Activated CD4-positive, alpha-beta T cell treated with anti-CD3 and anti-CD28 coated beads, Interleukin-2, amount 10 ng/mL, durations not matched to agents 7 days and 5 days (primary cell): ENCODE data around the gene PTBP2. TPM values are rescaled to one million over a fixed set of nuclear protein-coding genes. Genes with fewer than 3 reads are reported as not detected.
"Not testable (repeated sequence)": the region's sequence is repeated elsewhere in the genome, so short reads cannot be mapped to it uniquely, and the experiment has no call there.

ENCODE experiments used
- CTCF ChIA-PET: fragments of 350-600 bp; sonication (Branson Sonifier 250); formaldehyde crosslinking; loops from one replicate; lab custom pipeline; 2021; ENCODE audit warnings: antibody characterized with exemption; lab: Charles Lee
- POLR2A ChIA-PET: fragments of 350-600 bp; sonication (Branson Sonifier 250); formaldehyde crosslinking; loops from one replicate; lab custom pipeline; 2021; ENCODE audit warnings: antibody characterized with exemption; lab: Charles Lee
- DNase-seq: peaks from one replicate; pipeline ENCODE4 v3.0.0-alpha.2; 2020
- H3K27ac Mint-ChIP-seq: one replicate; pipeline ENCODE4 v1.8.0; 2021; ENCODE audit warnings: mild to moderate bottlenecking, moderate library complexity, mixed read lengths
- H3K27me3 Mint-ChIP-seq: one replicate; pipeline ENCODE4 v1.8.0; 2021; ENCODE audit warnings: mixed read lengths
- H3K36me3 Mint-ChIP-seq: one replicate; pipeline ENCODE4 v1.8.0; 2021; ENCODE audit warnings: low read depth, mixed read lengths
- H3K4me1 Mint-ChIP-seq: one replicate; pipeline ENCODE4 v1.8.0; 2021; ENCODE audit warnings: mixed read lengths
- H3K4me3 Mint-ChIP-seq: one replicate; pipeline ENCODE4 v1.8.0; 2021; ENCODE audit warnings: mild to moderate bottlenecking, moderate library complexity, mixed read lengths
- H3K9me3 Mint-ChIP-seq: one replicate; pipeline ENCODE4 v1.8.0; 2021; ENCODE audit warnings: mixed read lengths
- total RNA-seq, 2 experiments: library from RNA; stranded (reverse); gene quantifications; one replicate each; pipeline ENCODE4 v1.2.3, GENCODE V29; 2021

PTBP2 gene
- total RNA-seq, 2 experiments from 2014 or later = 14.6 to 17.0 TPM

DNA sequence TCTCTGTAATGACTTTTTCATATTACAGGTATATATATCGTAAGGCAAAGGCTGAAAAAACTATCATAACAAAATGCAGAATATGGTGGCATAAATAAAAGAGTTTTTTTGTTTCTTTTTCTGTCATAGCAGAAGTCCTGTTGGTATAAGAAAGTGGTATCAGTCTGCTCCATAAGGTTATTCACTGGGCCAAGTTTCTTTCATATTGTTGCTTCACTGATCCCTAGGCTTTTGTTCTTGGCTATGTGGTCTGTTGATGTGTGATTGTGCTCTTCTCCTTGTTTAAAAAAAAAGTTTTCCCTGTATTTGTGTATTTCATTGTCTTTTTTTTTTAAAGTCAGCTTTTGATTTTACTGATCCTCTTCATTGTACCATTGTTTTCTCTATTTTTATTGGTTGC is 26.0 kb downstream of the PTBP2 start:
- peaks cover 34% of the 10 kb centered on the region for H3K36me3 Mint-ChIP-seq
- POLR2A ChIA-PET = no interaction called here
- no peak overlapping the region for H3K4me3 Mint-ChIP-seq
- H3K27me3 Mint-ChIP-seq = no peaks in the 10 kb centered on the region
- CTCF ChIA-PET = no interaction called here
- H3K4me1 Mint-ChIP-seq = peaks cover 11% of the 10 kb centered on the region
- H3K27ac Mint-ChIP-seq = no peak overlapping the region
- no peaks in the 10 kb centered on the region for H3K9me3 Mint-ChIP-seq
- DNase-seq = no peak

GRCh38 chr1:96748078-96748477 is 26.5 kb downstream of the PTBP2 start:
- no peak overlapping the region for H3K27ac Mint-ChIP-seq
- DNase-seq = no peak
- no peak overlapping the region for H3K4me3 Mint-ChIP-seq
- H3K9me3 Mint-ChIP-seq = no peaks in the 10 kb centered on the region
- no peaks in the 10 kb centered on the region for H3K27me3 Mint-ChIP-seq
- peaks cover 38% of the 10 kb centered on the region for H3K36me3 Mint-ChIP-seq
- ChIA-PET POLR2A (no interaction called here), CTCF (no interaction called here)
- H3K4me1 Mint-ChIP-seq = peaks cover 11% of the 10 kb centered on the region

DNA sequence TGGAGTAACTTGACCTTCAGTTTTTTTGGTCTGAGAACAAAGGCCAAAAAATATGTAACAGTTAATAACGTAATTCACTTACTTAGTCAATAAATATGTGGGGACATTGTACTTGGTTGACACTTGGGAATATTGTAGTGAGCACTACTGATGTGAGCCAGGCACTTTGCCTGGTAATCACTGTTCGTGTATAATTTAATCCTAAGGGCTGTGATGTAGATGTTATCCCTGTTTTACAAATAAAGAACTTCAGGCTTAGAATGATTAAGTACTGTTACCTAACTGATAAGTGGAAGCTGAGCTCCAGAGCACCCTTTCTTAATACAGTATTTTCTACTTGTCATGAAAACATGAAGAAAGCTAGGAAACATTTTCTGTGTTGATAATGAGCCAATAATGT is 28.0 kb downstream of the PTBP2 start:
- DNase-seq = no peak
- Mint-ChIP-seq H3K4me3 (no peak overlapping the region), H3K27me3 (no peaks in the 10 kb centered on the region), H3K4me1 (peaks cover 11% of the 10 kb centered on the region), H3K36me3 (peaks cover 48% of the 10 kb centered on the region), H3K27ac (no peak overlapping the region), H3K9me3 (peaks cover 3% of the 10 kb centered on the region)
- CTCF ChIA-PET = no interaction called here
- POLR2A ChIA-PET = no interaction called here

DNA sequence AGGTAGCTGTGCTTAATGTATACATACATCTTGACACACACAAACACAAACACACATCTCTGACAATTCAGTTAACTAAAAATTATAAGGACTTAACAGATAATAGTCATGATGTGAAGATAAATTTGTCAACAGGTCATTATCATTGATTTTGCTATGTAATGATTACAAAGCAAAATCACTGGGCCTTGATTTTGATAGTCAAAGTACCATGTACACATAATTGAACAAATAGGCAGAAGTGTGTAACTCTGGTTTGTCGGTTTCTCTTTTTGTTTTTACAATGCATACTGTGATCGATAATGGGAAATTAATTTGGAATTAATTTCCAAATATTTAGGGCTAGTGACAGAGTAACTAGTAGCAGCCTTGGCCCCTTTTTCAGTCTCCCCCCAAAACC is 30.8 kb downstream of the PTBP2 start:
- H3K36me3 Mint-ChIP-seq = peaks cover 61% of the 10 kb centered on the region
- H3K4me3 Mint-ChIP-seq = no peak overlapping the region
- DNase-seq = no peak
- H3K27ac Mint-ChIP-seq = no peak overlapping the region
- POLR2A ChIA-PET = no interaction called here
- H3K9me3 Mint-ChIP-seq = peaks cover 3% of the 10 kb centered on the region
- CTCF ChIA-PET = no interaction called here
- H3K27me3 Mint-ChIP-seq = no peaks in the 10 kb centered on the region
- H3K4me1 Mint-ChIP-seq = peaks cover 5% of the 10 kb centered on the region

GRCh38 chr1:96756789-96757188 is 35.2 kb downstream of the PTBP2 start:
- no peak for DNase-seq
- H3K4me3 Mint-ChIP-seq = no peak overlapping the region
- H3K27ac Mint-ChIP-seq = no peak overlapping the region
- CTCF ChIA-PET = no interaction called here
- H3K4me1 Mint-ChIP-seq = no peaks in the 10 kb centered on the region
- POLR2A ChIA-PET = no interaction called here
- peaks cover 18% of the 10 kb centered on the region for H3K9me3 Mint-ChIP-seq
- H3K36me3 Mint-ChIP-seq = peaks cover 74% of the 10 kb centered on the region
- H3K27me3 Mint-ChIP-seq = no peaks in the 10 kb centered on the region

- H3K4me1 Mint-ChIP-seq, CTCF ChIA-PET, DNase-seq, H3K4me3 Mint-ChIP-seq, H3K27me3 Mint-ChIP-seq, POLR2A ChIA-PET, H3K27ac Mint-ChIP-seq: not testable (repeated sequence)
- Mint-ChIP-seq H3K36me3 (peaks cover 29% of the 10 kb centered on the region), H3K9me3 (peaks cover 15% of the 10 kb centered on the region)
These were observed 41.0 kb downstream of the PTBP2 start for GRCh38 chr1:96762586-96762985.

DNA sequence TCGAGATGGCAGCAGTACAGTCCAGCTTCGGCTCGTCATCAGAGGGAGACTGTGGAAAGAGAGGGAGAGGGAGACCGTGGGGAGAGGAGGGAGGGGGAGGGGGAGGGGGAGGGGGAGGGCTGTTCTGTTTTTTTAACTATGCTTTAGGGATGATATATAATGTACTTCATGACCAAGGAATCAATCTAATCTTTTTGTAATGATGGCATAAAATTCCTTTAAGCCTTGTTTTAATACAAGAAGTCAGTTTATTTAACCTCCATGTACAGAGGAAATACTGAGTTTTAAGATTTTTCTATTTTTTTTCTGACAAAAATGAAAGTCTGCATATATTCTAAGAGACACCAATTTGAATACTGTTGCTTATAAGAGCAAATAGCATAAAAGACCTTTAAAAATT is 41.9 kb downstream of the PTBP2 start:
- no peak overlapping the region for H3K4me3 Mint-ChIP-seq
- peaks cover 26% of the 10 kb centered on the region for H3K36me3 Mint-ChIP-seq
- H3K4me1 Mint-ChIP-seq = no peaks in the 10 kb centered on the region
- no peak overlapping the region for H3K27ac Mint-ChIP-seq
- no peak for DNase-seq
- peaks cover 15% of the 10 kb centered on the region for H3K9me3 Mint-ChIP-seq
- ChIA-PET CTCF (no interaction called here), POLR2A (no interaction called here)
- H3K27me3 Mint-ChIP-seq = no peaks in the 10 kb centered on the region

DNA sequence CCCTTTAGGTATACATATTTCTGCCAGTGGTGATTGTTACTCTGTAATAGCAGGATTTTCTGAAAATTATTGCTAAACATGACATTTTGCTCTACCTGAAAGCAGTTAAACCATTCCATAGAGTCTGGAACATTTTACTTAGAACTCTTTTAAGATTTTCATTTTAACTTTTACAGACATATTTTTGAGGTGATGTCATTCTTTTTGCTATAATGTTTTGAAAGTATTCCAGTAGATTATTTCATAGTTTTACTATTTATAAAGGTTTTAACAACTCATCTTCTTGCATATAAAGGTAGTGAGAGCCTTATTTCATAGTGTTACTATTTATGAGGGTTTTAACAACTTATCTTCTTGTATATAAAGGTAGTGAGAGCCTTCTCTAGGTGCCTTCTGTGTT is 42.9 kb downstream of the PTBP2 start:
- Mint-ChIP-seq H3K27me3 (no peaks in the 10 kb centered on the region), H3K36me3 (peaks cover 20% of the 10 kb centered on the region), H3K9me3 (peaks cover 15% of the 10 kb centered on the region), H3K4me3 (no peak overlapping the region), H3K4me1 (no peaks in the 10 kb centered on the region), H3K27ac (no peak overlapping the region)
- no peak for DNase-seq
- ChIA-PET POLR2A (no interaction called here), CTCF (no interaction called here)

- DNase-seq = no peak
- H3K4me1 Mint-ChIP-seq = no peaks in the 10 kb centered on the region
- no peaks in the 10 kb centered on the region for H3K9me3 Mint-ChIP-seq
- no peaks in the 10 kb centered on the region for H3K27me3 Mint-ChIP-seq
- ChIA-PET POLR2A (no interaction called here), CTCF (no interaction called here)
- no peak overlapping the region for H3K27ac Mint-ChIP-seq
- peaks cover 25% of the 10 kb centered on the region for H3K36me3 Mint-ChIP-seq
- H3K4me3 Mint-ChIP-seq = no peak overlapping the region
These were observed 50.3 kb downstream of the PTBP2 start for GRCh38 chr1:96771847-96772246.

DNA sequence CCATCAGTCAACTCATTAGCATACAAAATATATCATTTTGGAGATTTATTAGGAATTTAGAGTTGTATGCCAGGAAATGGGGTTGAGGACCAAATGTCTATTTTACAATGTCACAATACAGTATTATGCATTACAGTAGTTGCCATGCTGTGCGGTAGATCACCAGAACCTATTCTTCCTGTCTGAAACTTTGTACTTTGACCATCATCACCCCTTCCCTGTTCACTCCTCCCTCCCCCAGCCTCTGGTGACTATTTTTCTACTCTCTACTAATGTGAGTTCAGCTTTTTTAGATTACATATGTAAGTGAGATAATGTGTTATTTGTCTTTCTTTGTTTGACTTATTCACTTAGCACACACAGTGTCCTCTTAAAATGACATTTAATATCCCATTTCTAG is 50.8 kb downstream of the PTBP2 start:
- CTCF ChIA-PET = no interaction called here
- H3K27me3 Mint-ChIP-seq = no peaks in the 10 kb centered on the region
- DNase-seq = no peak
- peaks cover 25% of the 10 kb centered on the region for H3K36me3 Mint-ChIP-seq
- H3K4me3 Mint-ChIP-seq = no peak overlapping the region
- no peaks in the 10 kb centered on the region for H3K9me3 Mint-ChIP-seq
- POLR2A ChIA-PET = no interaction called here
- H3K27ac Mint-ChIP-seq = no peak overlapping the region
- no peaks in the 10 kb centered on the region for H3K4me1 Mint-ChIP-seq

DNA sequence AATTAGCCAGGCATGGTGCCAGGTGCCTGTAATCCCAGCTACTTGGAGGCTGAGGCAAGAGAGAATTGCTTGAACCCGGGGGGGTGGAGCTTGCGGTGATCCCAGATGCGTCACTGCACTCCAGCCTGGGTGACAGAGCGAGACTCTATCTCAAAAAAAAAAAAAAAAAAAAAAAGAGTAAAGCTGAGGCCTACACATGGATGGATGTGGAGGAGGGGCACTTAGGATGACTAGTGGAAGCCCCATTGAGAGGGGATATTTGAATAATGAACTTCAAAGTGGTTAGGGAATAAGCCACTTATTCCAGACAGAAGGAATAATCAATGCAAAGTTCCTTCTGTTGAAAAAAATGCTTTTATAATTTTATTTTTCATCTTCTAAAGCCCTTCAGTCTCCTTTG is 51.4 kb downstream of the PTBP2 start:
- Mint-ChIP-seq H3K4me1 (no peaks in the 10 kb centered on the region), H3K27ac (no peak overlapping the region), H3K27me3 (no peaks in the 10 kb centered on the region), H3K9me3 (no peaks in the 10 kb centered on the region), H3K36me3 (peaks cover 25% of the 10 kb centered on the region), H3K4me3 (no peak overlapping the region)
- no peak for DNase-seq
- POLR2A ChIA-PET = no interaction called here
- CTCF ChIA-PET = no interaction called here

GRCh38 chr1:96782206-96782605 is 60.6 kb downstream of the PTBP2 start:
- Mint-ChIP-seq H3K4me1 (no peaks in the 10 kb centered on the region), H3K27me3 (no peaks in the 10 kb centered on the region), H3K36me3 (peaks cover 25% of the 10 kb centered on the region), H3K9me3 (no peaks in the 10 kb centered on the region), H3K4me3 (no peak overlapping the region), H3K27ac (no peak overlapping the region)
- DNase-seq = no peak
- POLR2A ChIA-PET = no interaction called here
- CTCF ChIA-PET = no interaction called here

GRCh38 chr1:96782856-96783255 is 61.3 kb downstream of the PTBP2 start:
- POLR2A ChIA-PET = no interaction called here
- Mint-ChIP-seq H3K36me3 (peaks cover 27% of the 10 kb centered on the region), H3K27me3 (no peaks in the 10 kb centered on the region), H3K9me3 (no peaks in the 10 kb centered on the region), H3K4me1 (no peaks in the 10 kb centered on the region), H3K4me3 (no peak overlapping the region), H3K27ac (no peak overlapping the region)
- CTCF ChIA-PET = no interaction called here
- no peak for DNase-seq

DNA sequence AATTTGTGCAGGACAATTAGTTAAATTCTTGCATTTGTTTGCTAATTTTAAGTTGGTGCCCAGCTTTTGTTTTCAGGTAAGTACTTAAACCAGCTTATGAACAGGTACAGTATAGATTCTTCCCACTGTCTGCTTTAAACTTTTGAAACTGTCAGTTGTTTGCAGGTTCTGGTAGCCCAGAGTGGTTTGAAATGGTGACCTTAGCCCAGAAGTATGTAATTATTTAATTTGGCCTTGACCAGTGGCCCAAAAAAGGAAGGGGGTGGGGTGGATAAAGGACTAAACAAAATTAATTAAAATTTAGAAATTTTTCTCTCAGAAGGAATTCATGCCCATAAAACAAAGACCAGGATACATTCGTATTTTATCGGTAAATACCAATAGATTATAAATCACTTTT is 69.0 kb downstream of the PTBP2 start:
- Mint-ChIP-seq H3K36me3 (peaks cover 27% of the 10 kb centered on the region), H3K4me1 (no peaks in the 10 kb centered on the region), H3K27ac (no peak overlapping the region), H3K9me3 (no peaks in the 10 kb centered on the region), H3K27me3 (no peaks in the 10 kb centered on the region), H3K4me3 (no peak overlapping the region)
- DNase-seq = no peak
- ChIA-PET POLR2A (no interaction called here), CTCF (interaction anchor here (1.3 kb wide), 1 partner anchor 9 kb away, joined by 3 read pairs; no protein-coding TSS in a partner anchor)
